CD4-positive, alpha-beta T cell treated with Interleukin-12 subunit alpha and Interleukin-12 subunit beta, for 1 hour (primary cell): Measurements from ENCODE around the gene TNNT3.
"Not testable (repeated sequence)": the region's sequence is repeated elsewhere in the genome, so short reads cannot be mapped to it uniquely, and the experiment has no call there.

Source experiments
- DNase-seq: peaks from one replicate; pipeline ENCODE4 v3.0.0-alpha.2; 2020

The TNNT3 gene

GRCh38 chr11:1936072-1936780 is 16.7 kb downstream of the TNNT3 start:
- no peak for DNase-seq

GRCh38 chr11:1936781-1937615 is 17.5 kb downstream of the TNNT3 start:
- DNase-seq, result no peak

GRCh38 chr11:1937616-1938342 is 18.3 kb downstream of the TNNT3 start:
- DNase-seq, result no peak

GRCh38 chr11:1938343-1939005 is 19.0 kb downstream of the TNNT3 start:
- no peak for DNase-seq

GRCh38 chr11:1939006-1939625 is 19.6 kb downstream of the TNNT3 start:
- DNase-seq, result no peak

- not testable (repeated sequence) for DNase-seq
Observed at GRCh38 chr11:1939788-1940187, 20.3 kb downstream of the TNNT3 start.

GRCh38 chr11:1942558-1943260 is 23.2 kb downstream of the TNNT3 start:
- DNase-seq, result no peak

GRCh38 chr11:1943576-1943975 is 24.1 kb downstream of the TNNT3 start:
- no peak for DNase-seq

- DNase-seq, result no peak
Observed at GRCh38 chr11:1943977-1944376, 24.5 kb downstream of the TNNT3 start.

- peak; percentile 43 for DNase-seq
Observed at GRCh38 chr11:1946812-1947484, 27.4 kb downstream of the TNNT3 start, which contains the start of gene MRPL23. TSS of gene MRPL23 (plus strand) at chr11:1947332. CDS start at chr11:1947363, 31 bp downstream.

GRCh38 chr11:1947592-1948237 is 28.2 kb downstream of the TNNT3 start:
- no peak for DNase-seq

- no peak for DNase-seq
Observed at GRCh38 chr11:1948389-1948788, 28.9 kb downstream of the TNNT3 start.

- DNase-seq, result no peak
Observed at GRCh38 chr11:1949302-1949701, 29.8 kb downstream of the TNNT3 start.

GRCh38 chr11:1949922-1950321 is 30.4 kb downstream of the TNNT3 start:
- DNase-seq, result no peak

GRCh38 chr11:1952806-1953482 is 33.4 kb downstream of the TNNT3 start:
- DNase-seq, result no peak

- DNase-seq, result no peak
Observed at GRCh38 chr11:1953489-1954266, 34.2 kb downstream of the TNNT3 start.

- DNase-seq, result no peak
Observed at GRCh38 chr11:1958367-1958766, 38.9 kb downstream of the TNNT3 start.

- DNase-seq, result no peak
Observed at GRCh38 chr11:1959786-1960185, 40.3 kb downstream of the TNNT3 start.

- no peak for DNase-seq
Observed at GRCh38 chr11:1963864-1964263, 44.4 kb downstream of the TNNT3 start.
